ENCODE results near the gene TAF5L. TPM values are rescaled to one million over a fixed set of nuclear protein-coding genes. Genes with fewer than 3 reads are reported as not detected.

TAF5L gene
- total and polyA plus RNA-seq, 2 of the 13 experiments (the other 11 are each of a cell fraction or from before 2014, with no cell fraction given), result 10.8 to 18.2 TPM

DNA sequence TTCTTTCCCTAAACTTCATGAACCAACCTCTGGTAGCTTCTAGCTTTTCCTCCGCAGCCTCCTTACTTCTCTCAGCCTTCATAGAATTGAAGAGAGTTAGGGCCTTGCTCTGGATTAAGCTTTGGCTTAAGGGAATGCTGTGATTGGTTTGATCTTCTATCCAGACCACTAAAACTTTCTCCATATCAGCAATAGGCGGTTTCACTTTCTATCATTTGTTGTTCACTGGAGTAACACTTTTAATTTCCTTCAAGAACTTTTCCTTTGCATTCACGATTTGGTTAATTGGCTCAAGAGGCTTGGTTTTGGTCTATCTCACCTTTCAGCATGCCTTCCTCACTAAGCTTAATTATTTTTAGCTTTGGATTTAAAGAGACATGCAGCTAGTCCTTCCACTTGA is 5.2 kb upstream of the TAF5L start:
- Histone ChIP-seq H3K4me3 (replicated peaks in 1 of 3; ENCODE audit: insufficient read depth in 1 of 3, low read depth in 2 of 3, low read length in 3 of 3) (no peak overlapping the region), H3K79me2 (ENCODE audit: insufficient read depth, low read length) (peaks cover 49% of the 10 kb centered on the region), H3K9me3 (ENCODE audit: low read length) (no peaks in the 10 kb centered on the region), H2AFZ (ENCODE audit: low read length) (no peak overlapping the region), H3K9ac (ENCODE audit: insufficient read depth, low read depth, low read length) (no peak overlapping the region), H3K4me1 (ENCODE audit: insufficient read depth, low read length) (peaks cover 9% of the 10 kb centered on the region), H3K27ac (ENCODE audit: extremely low read length, insufficient read depth, low read length) (no peak overlapping the region), H3K36me3 (replicated peaks in 1 of 2; ENCODE audit: control insufficient read depth in 1 of 2, insufficient read depth in 2 of 2, low read length in 2 of 2) (peaks cover 6 to 44% of the 10 kb centered on the region in 2 experiments), H3K27me3 (ENCODE audit: control insufficient read depth in 1 of 2, insufficient read depth in 2 of 2, low read length in 2 of 2) (no peaks in the 10 kb centered on the region; a peak in 1 of 5 replicates), H3K4me2 (ENCODE audit: low read depth, low read length) (no peak overlapping the region), H4K20me1 (ENCODE audit: insufficient read depth, low read length) (no peaks in the 10 kb centered on the region)
- ChIA-PET CTCF (ENCODE audit: low intra/inter-chr PET ratio, low total read pairs) (no interaction called here), POLR2A (no interaction called here)
- in situ Hi-C loops (cut with HindIII; ENCODE audit: extremely low pct_ligation_motif_present, low pct_unique_long_range_greater_than_20kb) (no loop called here), intact Hi-C loops (cut with micrococcal nuclease; ENCODE audit: unreplicated experiment) (no loop called here)
- TF ChIP-seq ZNF766 (CRISPR knock-in tag; IDR thresholded peaks at IDR 0.05; ENCODE audit: borderline replicate concordance) (no peak), ZNF879 (CRISPR knock-in tag; IDR thresholded peaks at IDR 0.05) (no peak), AHR (CRISPR knock-in tag; IDR thresholded peaks at IDR 0.05) (no peak), NAIF1 (CRISPR knock-in tag; IDR thresholded peaks at IDR 0.05; ENCODE audit: borderline replicate concordance) (no peak), ZNF468 (CRISPR knock-in tag; IDR thresholded peaks at IDR 0.05) (no peak), ZNF7 (CRISPR knock-in tag; IDR thresholded peaks at IDR 0.05) (no peak), ZNF33B (CRISPR knock-in tag; IDR thresholded peaks at IDR 0.05) (no peak), NFKB2 (CRISPR knock-in tag; IDR thresholded peaks at IDR 0.05; ENCODE audit: borderline replicate concordance) (no peak), FOXP1 (IDR thresholded peaks at IDR 0.05) (no peak), FOXP1 (CRISPR knock-in tag; IDR thresholded peaks at IDR 0.05) (no peak), YEATS4 (CRISPR knock-in tag; IDR thresholded peaks at IDR 0.05; ENCODE audit: borderline replicate concordance) (no peak), SMAD3 (CRISPR knock-in tag; IDR thresholded peaks at IDR 0.05) (no peak), ZNF530 (CRISPR knock-in tag; IDR thresholded peaks at IDR 0.05; ENCODE audit: low read depth) (no peak), ZNF749 (CRISPR knock-in tag; IDR thresholded peaks at IDR 0.05; ENCODE audit: borderline replicate concordance) (no peak), ZNF552 (CRISPR knock-in tag; IDR thresholded peaks at IDR 0.05; ENCODE audit: borderline replicate concordance) (no peak), MED13 (CRISPR knock-in tag; IDR thresholded peaks at IDR 0.05) (no peak), HHEX (CRISPR knock-in tag; IDR thresholded peaks at IDR 0.05) (no peak), BRD4 (CRISPR knock-in tag; IDR thresholded peaks at IDR 0.05) (no peak)
- TF ChIP-seq, protein P1, sequence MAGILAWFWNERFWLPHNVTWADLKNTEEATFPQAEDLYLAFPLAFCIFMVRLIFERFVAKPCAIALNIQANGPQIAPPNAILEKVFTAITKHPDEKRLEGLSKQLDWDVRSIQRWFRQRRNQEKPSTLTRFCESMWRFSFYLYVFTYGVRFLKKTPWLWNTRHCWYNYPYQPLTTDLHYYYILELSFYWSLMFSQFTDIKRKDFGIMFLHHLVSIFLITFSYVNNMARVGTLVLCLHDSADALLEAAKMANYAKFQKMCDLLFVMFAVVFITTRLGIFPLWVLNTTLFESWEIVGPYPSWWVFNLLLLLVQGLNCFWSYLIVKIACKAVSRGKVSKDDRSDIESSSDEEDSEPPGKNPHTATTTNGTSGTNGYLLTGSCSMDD (CRISPR knock-in tag; IDR thresholded peaks at IDR 0.05), result no peak
- ATAC-seq, result no peak
- no peak for DNase-seq (ENCODE audit: low spot score)
- BruUV-seq (replicated peaks), result no TSS peak
- 97% methylated on average over 3 of the region's 3 CpGs for WGBS (ENCODE audit: low lambda C conversion rate)
- FAIRE-seq, result no peak
